ENCODE data around the gene PAK5. TPM values are rescaled to one million over a fixed set of nuclear protein-coding genes. Genes with fewer than 3 reads are reported as not detected.

Gene PAK5
- total and polyA plus RNA-seq, 2 donors, result 0.19 to 0.75 TPM

DNA sequence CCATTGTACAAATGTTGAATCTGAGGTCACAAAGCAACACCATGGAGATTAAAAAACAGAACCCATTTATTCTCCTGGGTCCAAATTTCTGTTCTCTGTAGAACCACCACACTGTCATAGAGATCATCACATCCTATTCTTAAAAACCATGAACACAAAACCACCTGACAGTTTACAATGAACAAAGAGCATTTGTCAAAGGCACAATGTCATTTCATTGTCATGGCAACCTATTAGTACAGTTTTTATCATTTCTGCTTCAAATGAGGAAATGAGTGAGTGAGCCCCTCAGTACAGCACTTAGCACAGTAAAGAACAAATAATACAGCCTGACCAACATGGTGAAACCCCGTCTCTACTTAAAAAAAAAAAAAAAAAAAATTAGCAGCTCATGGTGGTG lies 347.6 kb downstream of the PAK5 start:
- Histone ChIP-seq H3K27me3 (ENCODE audit: control insufficient read depth in 2 of 2, insufficient read depth in 1 of 2, low read length in 1 of 2) (no peaks in the 10 kb centered on the region), H3K27ac (ENCODE audit: low read depth in 1 of 2, low read length in 1 of 2) (no peak overlapping the region), H3K4me1 (ENCODE audit: control insufficient read depth in 2 of 2, insufficient read depth in 2 of 2, low read length in 2 of 2) (no peaks in the 10 kb centered on the region), H3K9me3 (ENCODE audit: control insufficient read depth in 2 of 2, insufficient read depth in 1 of 2, low read length in 1 of 2) (no peaks in the 10 kb centered on the region), H3K4me3 (ENCODE audit: low read length in 2 of 2) (no peak overlapping the region), H3K36me3 (ENCODE audit: control insufficient read depth in 2 of 2, insufficient read depth in 2 of 2, low read length in 1 of 2) (no peaks in the 10 kb centered on the region)
- no peak for DNase-seq (ENCODE audit: low read depth in 6 of 9, low spot score in 9 of 9)
- 100% methylated on average over 1 of the region's 1 CpG for WGBS

DNA sequence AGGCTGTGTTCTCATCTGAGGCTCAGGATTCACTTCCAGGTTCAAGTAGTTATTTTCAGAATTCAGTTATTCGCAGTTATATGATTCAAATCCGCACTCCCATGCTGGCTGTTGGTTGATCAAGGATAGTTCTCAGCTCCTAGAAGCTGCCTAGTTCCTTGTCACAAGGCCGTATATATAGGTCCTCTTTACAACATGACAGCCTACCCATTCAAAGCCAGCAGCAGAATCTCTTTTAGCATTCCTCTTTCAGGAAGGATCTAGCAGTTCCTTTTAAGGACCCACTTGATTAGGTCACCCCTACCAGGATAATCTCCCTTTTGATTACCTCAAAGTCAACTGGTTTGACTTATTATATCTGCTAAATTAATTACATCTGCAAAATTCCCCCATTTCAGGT lies 348.2 kb downstream of the PAK5 start:
- no peak overlapping the region for H3K4me3 ChIP-seq (ENCODE audit: low read length in 2 of 2)
- H3K27me3 ChIP-seq (ENCODE audit: control insufficient read depth in 2 of 2, insufficient read depth in 1 of 2, low read length in 1 of 2), result no peaks in the 10 kb centered on the region
- H3K4me1 ChIP-seq (ENCODE audit: control insufficient read depth in 2 of 2, insufficient read depth in 2 of 2, low read length in 2 of 2), result no peaks in the 10 kb centered on the region
- DNase-seq (ENCODE audit: low read depth in 6 of 9, low spot score in 9 of 9), result no peak
- H3K36me3 ChIP-seq (ENCODE audit: control insufficient read depth in 2 of 2, insufficient read depth in 2 of 2, low read length in 1 of 2), result no peaks in the 10 kb centered on the region
- no peaks in the 10 kb centered on the region for H3K9me3 ChIP-seq (ENCODE audit: control insufficient read depth in 2 of 2, insufficient read depth in 1 of 2, low read length in 1 of 2)
- no peak overlapping the region for H3K27ac ChIP-seq (ENCODE audit: low read depth in 1 of 2, low read length in 1 of 2)
- 97% methylated on average over 3 of the region's 3 CpGs for WGBS

DNA sequence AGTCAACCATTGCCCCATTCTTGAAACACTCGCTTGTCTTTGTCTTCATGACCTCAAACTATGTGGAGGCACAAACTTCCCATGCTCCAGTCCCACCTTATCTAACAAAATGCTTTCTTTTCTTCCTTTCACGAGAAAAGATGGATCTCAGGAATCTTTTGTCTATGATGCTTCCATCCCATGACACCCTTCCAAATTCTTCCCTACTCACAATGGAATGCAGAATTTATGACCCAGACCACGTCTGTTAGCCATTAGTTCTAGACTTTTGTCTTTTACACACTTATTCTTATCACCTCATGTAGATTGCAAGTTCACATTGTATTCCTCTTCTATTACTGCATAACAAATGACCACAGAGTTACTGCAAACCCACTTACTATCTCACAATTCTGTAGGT lies 348.7 kb downstream of the PAK5 start:
- H3K9me3 ChIP-seq (ENCODE audit: control insufficient read depth in 2 of 2, insufficient read depth in 1 of 2, low read length in 1 of 2), result no peaks in the 10 kb centered on the region
- WGBS, result 95% methylated on average over 3 of the region's 3 CpGs
- H3K27me3 ChIP-seq (ENCODE audit: control insufficient read depth in 2 of 2, insufficient read depth in 1 of 2, low read length in 1 of 2), result no peaks in the 10 kb centered on the region
- no peaks in the 10 kb centered on the region for H3K36me3 ChIP-seq (ENCODE audit: control insufficient read depth in 2 of 2, insufficient read depth in 2 of 2, low read length in 1 of 2)
- H3K4me3 ChIP-seq (ENCODE audit: low read length in 2 of 2), result no peak overlapping the region
- no peaks in the 10 kb centered on the region for H3K4me1 ChIP-seq (ENCODE audit: control insufficient read depth in 2 of 2, insufficient read depth in 2 of 2, low read length in 2 of 2)
- H3K27ac ChIP-seq (ENCODE audit: low read depth in 1 of 2, low read length in 1 of 2), result no peak overlapping the region
- DNase-seq (ENCODE audit: low read depth in 6 of 9, low spot score in 9 of 9), result no peak

DNA sequence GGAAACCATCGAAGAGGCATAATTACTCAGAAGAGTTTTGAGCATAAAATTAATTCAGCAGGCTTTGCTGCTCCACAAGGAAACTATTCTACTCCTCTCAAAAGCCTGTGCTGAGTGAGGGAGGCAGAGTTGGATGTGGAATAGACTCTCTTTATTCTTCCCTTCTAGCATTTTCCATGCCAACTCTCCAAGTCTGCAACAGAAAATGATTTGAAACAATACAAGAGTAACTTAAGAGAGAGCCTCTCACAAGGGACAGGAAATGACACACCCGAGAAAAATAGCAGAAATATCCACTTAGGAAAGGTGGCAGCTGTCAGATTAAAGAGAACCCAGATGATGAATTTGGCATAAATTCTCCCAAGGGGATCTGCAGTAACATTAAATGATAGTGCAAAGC lies 350.8 kb downstream of the PAK5 start:
- no peak for DNase-seq (ENCODE audit: low read depth in 6 of 9, low spot score in 9 of 9)
- Histone ChIP-seq H3K9me3 (ENCODE audit: control insufficient read depth in 2 of 2, insufficient read depth in 1 of 2, low read length in 1 of 2) (no peaks in the 10 kb centered on the region), H3K27me3 (ENCODE audit: control insufficient read depth in 2 of 2, insufficient read depth in 1 of 2, low read length in 1 of 2) (no peaks in the 10 kb centered on the region), H3K27ac (ENCODE audit: low read depth in 1 of 2, low read length in 1 of 2) (no peak overlapping the region), H3K4me3 (ENCODE audit: low read length in 2 of 2) (no peak overlapping the region), H3K36me3 (ENCODE audit: control insufficient read depth in 2 of 2, insufficient read depth in 2 of 2, low read length in 1 of 2) (no peaks in the 10 kb centered on the region), H3K4me1 (ENCODE audit: control insufficient read depth in 2 of 2, insufficient read depth in 2 of 2, low read length in 2 of 2) (no peaks in the 10 kb centered on the region)
- 49% methylated on average over 2 of the region's 2 CpGs for WGBS

Other genes starting within 250 kb of the PAK5 start
- 4.2 TPM for gene ANKEF1, start 195.9 kb upstream of the PAK5 start, total RNA-seq
- 3.2 TPM for gene ANKEF1, start 195.9 kb upstream of the PAK5 start, polyA plus RNA-seq